CD14-positive monocyte (primary cell): ENCODE measurements around the gene ZNRF2. TPM values are rescaled to one million over a fixed set of nuclear protein-coding genes. Genes with fewer than 3 reads are reported as not detected.

Experiments used
- DNase-seq, 3 donors: peaks; one replicate each; pipeline ENCODE4 v3.0.0-alpha.2; 2011 to 2022
- H2AFZ ChIP-seq: 2 replicates; pipeline ENCODE4 v1.6.0; 2012; ENCODE audit warnings: mild to moderate bottlenecking, low read depth, low read length, inconsistent platforms; ENCODE audit not compliant: insufficient read depth, poor library complexity, severe bottlenecking
- H3K27ac ChIP-seq, 2 donors: 1 replicate in 1 of 2; 2 replicates in 1 of 2; pipeline ENCODE4 v1.5.1; 2012 to 2013; ENCODE audit warnings: low read length in 2 of 2, control low read depth in 1 of 2, inconsistent platforms in 1 of 2, low read depth in 1 of 2, mild to moderate bottlenecking in 1 of 2
- H3K27me3 ChIP-seq, 2 donors: one replicate each; pipeline versions ENCODE4 v1.6.0 to v1.6.1; 2011 to 2013; ENCODE audit warnings: low read length in 2 of 2; ENCODE audit not compliant: control insufficient read depth in 2 of 2, insufficient read depth in 2 of 2
- H3K36me3 ChIP-seq, 2 donors: replicated peaks in 1 of 2; 1 replicate in 1 of 2; 2 replicates in 1 of 2; pipeline versions ENCODE4 v1.5.1 to v1.6.1; 2012 to 2013; ENCODE audit warnings: low read length in 2 of 2, control low read depth in 1 of 2, inconsistent platforms in 1 of 2, mild to moderate bottlenecking in 1 of 2; ENCODE audit not compliant: insufficient read depth in 2 of 2, control insufficient read depth in 1 of 2
- H3K4me1 ChIP-seq, 2 donors: 1 replicate in 1 of 2; 2 replicates in 1 of 2; pipeline versions ENCODE4 v1.5.1 to v1.6.1; 2012 to 2013; ENCODE audit warnings: low read length in 2 of 2, control low read depth in 1 of 2, inconsistent platforms in 1 of 2, mild to moderate bottlenecking in 1 of 2, moderate library complexity in 1 of 2; ENCODE audit not compliant: insufficient read depth in 2 of 2, control insufficient read depth in 1 of 2
- H3K4me2 ChIP-seq: replicated peaks from 2 replicates; pipeline ENCODE3; 2012; ENCODE audit warnings: low read length, moderate library complexity, mild to moderate bottlenecking; ENCODE audit not compliant: poor library complexity, severe bottlenecking; ENCODE audit errors: extremely low read depth
- H3K4me3 ChIP-seq, 3 experiments: fragments of 200-600 bp in 1 of 3; sonication (generic) in 1 of 3; replicated peaks in 1 of 3; 1 replicate in 2 of 3; 2 replicates in 1 of 3; pipeline ENCODE4 v1.5.1; 2011 to 2013; ENCODE audit warnings: low read length in 3 of 3, mild to moderate bottlenecking in 3 of 3, control low read depth in 2 of 3, low read depth in 2 of 3, inconsistent platforms in 1 of 3, moderate library complexity in 1 of 3
- H3K79me2 ChIP-seq: 2 replicates; pipeline ENCODE4 v1.6.0; 2012; ENCODE audit warnings: mild to moderate bottlenecking, control low read depth, inconsistent platforms, low read length, moderate library complexity; ENCODE audit not compliant: insufficient read depth
- H3K9ac ChIP-seq: 2 replicates; pipeline ENCODE4 v1.6.0; 2017; ENCODE audit warnings: low read length, mild to moderate bottlenecking; ENCODE audit not compliant: insufficient read depth, poor library complexity, severe bottlenecking
- H3K9me3 ChIP-seq, 2 donors: replicated peaks in 1 of 2; 1 replicate in 1 of 2; 2 replicates in 1 of 2; pipeline versions ENCODE4 v1.5.1 to v1.6.1; 2012 to 2013; ENCODE audit warnings: low read length in 2 of 2, control low read depth in 1 of 2; ENCODE audit not compliant: control insufficient read depth in 1 of 2, insufficient read depth in 1 of 2
- H4K20me1 ChIP-seq: 2 replicates; pipeline ENCODE4 v1.6.0; 2012; ENCODE audit warnings: mild to moderate bottlenecking, low read length, control low read depth, moderate library complexity; ENCODE audit not compliant: insufficient read depth
- H3K27ac Mint-ChIP-seq, 7 donors: one replicate each; pipeline ENCODE4 v1.8.0; 2020; ENCODE audit warnings: mild to moderate bottlenecking in 7 of 7, mixed read lengths in 7 of 7, moderate library complexity in 6 of 7, inconsistent platforms in 2 of 7
- H3K27me3 Mint-ChIP-seq, 3 donors: one replicate each; pipeline ENCODE4 v1.8.0; 2021 to 2022; ENCODE audit warnings: low read depth in 3 of 3, mild to moderate bottlenecking in 3 of 3, mixed read lengths in 3 of 3, moderate library complexity in 3 of 3, inconsistent platforms in 1 of 3
- H3K36me3 Mint-ChIP-seq, 2 donors: one replicate each; pipeline ENCODE4 v1.8.0; 2020; ENCODE audit warnings: mixed read lengths in 2 of 2, inconsistent platforms in 1 of 2, mild to moderate bottlenecking in 1 of 2
- H3K4me1 Mint-ChIP-seq: one replicate; pipeline ENCODE4 v1.8.0; 2020; ENCODE audit warnings: mild to moderate bottlenecking, mixed read lengths
- H3K4me3 Mint-ChIP-seq, 2 donors: one replicate each; pipeline ENCODE4 v1.8.0; 2020; ENCODE audit warnings: mild to moderate bottlenecking in 2 of 2, mixed read lengths in 2 of 2, moderate library complexity in 1 of 2
- H3K9me3 Mint-ChIP-seq, 7 donors: one replicate each; pipeline ENCODE4 v1.8.0; 2020 to 2022; ENCODE audit warnings: mixed read lengths in 7 of 7, mild to moderate bottlenecking in 6 of 7, moderate library complexity in 6 of 7, inconsistent platforms in 2 of 7
- CTCF ChIP-seq: fragments of 200-600 bp; IDR thresholded peaks from one replicate; pipeline ENCODE4 v1.8.0; 2022; ENCODE audit warnings: antibody characterized with exemption, mild to moderate bottlenecking
- WGBS: methylation state at CpG from one replicate; pipeline ENCODE4 v1.1.5; 2013; ENCODE audit warnings: missing lambda C conversion rate; ENCODE audit not compliant: insufficient coverage; 5-methylcytosine and 5-hydroxymethylcytosine counted together
- intact Hi-C, 2 donors: fragments of 100-400 bp; cut with micrococcal nuclease; formaldehyde crosslinking; loops; one replicate each; pipeline versions ENCODE4 v1.15.0 to v1.15.1; 2023
- polyA plus RNA-seq, 3 donors: library from polyadenylated mRNA; depleted of rRNA in 1 of 3; unstranded in 2 of 3; stranded (reverse) in 1 of 3; fragments of 300-500 nt in 2 of 3; fragments of >200 nt in 1 of 3; fragmentation: Illumina TruSeq in 2 of 3; gene quantifications; 1 replicate in 2 of 3; 2 replicates in 1 of 3; pipeline ENCODE4 v1.2.3, GENCODE V29; 2012 to 2021

The ZNRF2 gene
- polyA plus RNA-seq, 3 donors = 1.9 to 9.5 (median 5.7) TPM

- peaks cover 6 to 12% of the 10 kb centered on the region in 2 donors for H3K36me3 ChIP-seq
- Mint-ChIP-seq H3K27ac (no peak overlapping the region), H3K4me1 (peaks cover 7% of the 10 kb centered on the region), H3K36me3 (peaks cover 23 to 24% of the 10 kb centered on the region in 2 donors), H3K27me3 (no peaks in the 10 kb centered on the region), H3K4me3 (no peak overlapping the region), H3K9me3 (peaks cover 0 to 3% (median 0%) of the 10 kb centered on the region in 7 donors)
- no peaks in the 10 kb centered on the region for H3K27me3 ChIP-seq
- no peak overlapping the region for H2AFZ ChIP-seq
- TF ChIP-seq CTCF = no peak
- H3K79me2 ChIP-seq = no peaks in the 10 kb centered on the region
- H3K4me2 ChIP-seq = no peak overlapping the region
- H3K4me1 ChIP-seq = no peaks in the 10 kb centered on the region
- DNase-seq = no peak
- no peak overlapping the region for H3K27ac ChIP-seq
- no peak overlapping the region for H3K9ac ChIP-seq
- no peaks in the 10 kb centered on the region for H3K9me3 ChIP-seq
- H3K4me3 ChIP-seq = no peak overlapping the region
- WGBS = 96% methylated on average over 3 of the region's 3 CpGs
- intact Hi-C loops = loop anchor here in 1 of 2 donors (10.0 kb wide), 1 partner anchor 51 kb away; no protein-coding TSS in a partner anchor
- H4K20me1 ChIP-seq = no peaks in the 10 kb centered on the region
These were observed 119.1 kb downstream of the ZNRF2 start for GRCh38 chr7:30403477-30403876.

- no CpG with 5 or more reads among the region's 2 CpGs for WGBS
- H3K4me1 ChIP-seq = no peaks in the 10 kb centered on the region
- DNase-seq = no peak
- no peak overlapping the region for H2AFZ ChIP-seq
- no peaks in the 10 kb centered on the region for H4K20me1 ChIP-seq
- H3K9me3 ChIP-seq = no peaks in the 10 kb centered on the region
- peaks cover 6 to 12% of the 10 kb centered on the region in 2 donors for H3K36me3 ChIP-seq
- H3K4me3 ChIP-seq = no peak overlapping the region
- TF ChIP-seq CTCF = no peak
- H3K27me3 ChIP-seq = no peaks in the 10 kb centered on the region
- Mint-ChIP-seq H3K27me3 (no peaks in the 10 kb centered on the region), H3K4me1 (peaks cover 15% of the 10 kb centered on the region), H3K36me3 (peaks cover 22 to 23% of the 10 kb centered on the region in 2 donors), H3K4me3 (no peak overlapping the region), H3K9me3 (peaks cover 0 to 4% (median 0%) of the 10 kb centered on the region in 7 donors), H3K27ac (no peak overlapping the region)
- H3K27ac ChIP-seq = no peak overlapping the region
- intact Hi-C loops = loop anchor here in 1 of 2 donors (10.0 kb wide), 1 partner anchor 50 kb away; no protein-coding TSS in a partner anchor
- H3K79me2 ChIP-seq = no peaks in the 10 kb centered on the region
- H3K4me2 ChIP-seq = no peak overlapping the region
- no peak overlapping the region for H3K9ac ChIP-seq
These were observed 120.8 kb downstream of the ZNRF2 start for GRCh38 chr7:30405179-30405578.
